Testis (tissue), 2 donors: ENCODE measurements around the gene IL16.

ENCODE experiments used
- POLR2A ChIP-seq: fragments of 450-650 bp; IDR thresholded peaks from one replicate; pipeline ENCODE4 v1.6.1; 2017; ENCODE audit warnings: antibody characterized with exemption, mild to moderate bottlenecking, moderate library complexity
- TF ChIP-seq, protein P1 (sequence below), 3 experiments: fragments of 450-650 bp in 2 of 3; fragments of 200-600 bp in 1 of 3; sonication (generic) in 1 of 3; IDR thresholded peaks; one replicate each; pipeline ENCODE4 v1.5.1; 2016 to 2019; ENCODE audit warnings: antibody characterized with exemption in 3 of 3, mild to moderate bottlenecking in 2 of 3, moderate library complexity in 1 of 3

GRCh38 chr15:81215531-81215930 lies 18.9 kb downstream of the IL16 start:
- TF ChIP-seq, protein P1, sequence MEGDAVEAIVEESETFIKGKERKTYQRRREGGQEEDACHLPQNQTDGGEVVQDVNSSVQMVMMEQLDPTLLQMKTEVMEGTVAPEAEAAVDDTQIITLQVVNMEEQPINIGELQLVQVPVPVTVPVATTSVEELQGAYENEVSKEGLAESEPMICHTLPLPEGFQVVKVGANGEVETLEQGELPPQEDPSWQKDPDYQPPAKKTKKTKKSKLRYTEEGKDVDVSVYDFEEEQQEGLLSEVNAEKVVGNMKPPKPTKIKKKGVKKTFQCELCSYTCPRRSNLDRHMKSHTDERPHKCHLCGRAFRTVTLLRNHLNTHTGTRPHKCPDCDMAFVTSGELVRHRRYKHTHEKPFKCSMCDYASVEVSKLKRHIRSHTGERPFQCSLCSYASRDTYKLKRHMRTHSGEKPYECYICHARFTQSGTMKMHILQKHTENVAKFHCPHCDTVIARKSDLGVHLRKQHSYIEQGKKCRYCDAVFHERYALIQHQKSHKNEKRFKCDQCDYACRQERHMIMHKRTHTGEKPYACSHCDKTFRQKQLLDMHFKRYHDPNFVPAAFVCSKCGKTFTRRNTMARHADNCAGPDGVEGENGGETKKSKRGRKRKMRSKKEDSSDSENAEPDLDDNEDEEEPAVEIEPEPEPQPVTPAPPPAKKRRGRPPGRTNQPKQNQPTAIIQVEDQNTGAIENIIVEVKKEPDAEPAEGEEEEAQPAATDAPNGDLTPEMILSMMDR (IDR thresholded peaks at IDR 0.05) = no peak
- no peak for TF ChIP-seq POLR2A
